GM19240 (cell line): ENCODE measurements around the gene OR10T2.
"Not testable (repeated sequence)": the region's sequence is repeated elsewhere in the genome, so short reads cannot be mapped to it uniquely, and the experiment has no call there.

Experiments
- DNase-seq: peaks from one replicate; pipeline ENCODE4 v3.0.0; 2011; ENCODE audit warnings: low spot score; ENCODE audit not compliant: insufficient read length

Gene OR10T2

GRCh38 chr1:158356616-158357015, 42.6 kb downstream of the OR10T2 start:
- DNase-seq: no peak

- DNase-seq: no peak
Observed at GRCh38 chr1:158355773-158356285, 43.4 kb downstream of the OR10T2 start.

- DNase-seq: no peak
Observed at GRCh38 chr1:158354255-158354654, 45.0 kb downstream of the OR10T2 start.

- no peak for DNase-seq
Observed at GRCh38 chr1:158353303-158354075, 45.8 kb downstream of the OR10T2 start, which contains the start of gene CD1E. Gene CD1E, plus strand, starts transcription at chr1:158353894. Its CDS starts 95 bp downstream, at chr1:158353989.

GRCh38 chr1:158348946-158349345, 50.3 kb downstream of the OR10T2 start:
- not testable (repeated sequence) for DNase-seq
